CD4-positive, alpha-beta T cell (primary cell): Measurements from ENCODE around the gene MOXD1. TPM values are rescaled to one million over a fixed set of nuclear protein-coding genes. Genes with fewer than 3 reads are reported as not detected.

ENCODE experiments used
- ATAC-seq: fragments of 200-7000 bp; cut with Tn5 transposase; one replicate; pipeline ENCODE4 v1.10.0; 2022; ENCODE audit warnings: mild to moderate bottlenecking; ENCODE audit not compliant: poor library complexity
- CTCF ChIA-PET: fragments of 350-600 bp; sonication (Branson Sonifier 250); formaldehyde crosslinking; loops from one replicate; lab custom pipeline; 2021; ENCODE audit warnings: antibody characterized with exemption, inconsistent platforms; lab: Charles Lee
- POLR2A ChIA-PET: fragments of 350-600 bp; sonication (Branson Sonifier 250); formaldehyde crosslinking; loops from one replicate; lab custom pipeline; 2021; ENCODE audit warnings: antibody characterized with exemption, inconsistent platforms; lab: Charles Lee
- DNase-seq, 14 experiments: peaks; one replicate each; pipeline ENCODE4 v3.0.0-alpha.2; 2013 to 2020; ENCODE audit warnings: mixed read lengths in 2 of 14
- H3K27ac ChIP-seq, 2 donors: one replicate each; pipeline versions ENCODE4 v1.5.1 to v1.7.0; 2013; ENCODE audit warnings: low read length in 2 of 2, low read depth in 1 of 2, mild to moderate bottlenecking in 1 of 2
- H3K27me3 ChIP-seq, 2 experiments: 1 replicate in 1 of 2; 2 replicates in 1 of 2; pipeline versions ENCODE4 v1.6.1 to v1.7.0; 2013; ENCODE audit warnings: low read length in 2 of 2, control low read depth in 1 of 2, mild to moderate bottlenecking in 1 of 2, moderate library complexity in 1 of 2; ENCODE audit not compliant: insufficient read depth in 2 of 2, control insufficient read depth in 1 of 2
- H3K36me3 ChIP-seq: one replicate; pipeline ENCODE4 v1.6.1; 2013; ENCODE audit warnings: low read length, control low read depth; ENCODE audit not compliant: insufficient read depth
- H3K4me1 ChIP-seq: one replicate; pipeline ENCODE4 v1.6.1; 2013; ENCODE audit warnings: low read length, control low read depth; ENCODE audit not compliant: insufficient read depth
- H3K4me3 ChIP-seq: one replicate; pipeline ENCODE4 v1.5.1; 2013; ENCODE audit warnings: mild to moderate bottlenecking, low read length, moderate library complexity
- H3K9me3 ChIP-seq, 2 experiments: 1 replicate in 1 of 2; 2 replicates in 1 of 2; pipeline versions ENCODE4 v1.6.1 to v1.7.0; 2013; ENCODE audit warnings: low read length in 2 of 2, mild to moderate bottlenecking in 2 of 2, control low read depth in 1 of 2, moderate library complexity in 1 of 2; ENCODE audit not compliant: control insufficient read depth in 1 of 2, insufficient read depth in 1 of 2
- H3K27ac Mint-ChIP-seq: one replicate; pipeline ENCODE4 v1.8.0; 2020; ENCODE audit warnings: mixed read lengths
- H3K27me3 Mint-ChIP-seq: one replicate; pipeline ENCODE4 v1.8.0; 2021; ENCODE audit warnings: mixed read lengths
- H3K36me3 Mint-ChIP-seq: one replicate; pipeline ENCODE4 v1.8.0; 2021; ENCODE audit warnings: low read depth, mixed read lengths
- H3K4me1 Mint-ChIP-seq: one replicate; pipeline ENCODE4 v1.8.0; 2021; ENCODE audit warnings: low read depth, mixed read lengths
- H3K4me3 Mint-ChIP-seq: one replicate; pipeline ENCODE4 v1.8.0; 2020; ENCODE audit warnings: mild to moderate bottlenecking, mixed read lengths
- H3K9me3 Mint-ChIP-seq: one replicate; pipeline ENCODE4 v1.8.0; 2020; ENCODE audit warnings: mixed read lengths
- CTCF ChIP-seq: fragments of 200-600 bp; IDR thresholded peaks from one replicate; pipeline ENCODE4 v1.8.0; 2022; ENCODE audit warnings: antibody characterized with exemption, mild to moderate bottlenecking
- intact Hi-C, 2 experiments: fragments of 100-400 bp; cut with DNase I in 1 of 2; cut with micrococcal nuclease in 1 of 2; formaldehyde crosslinking; loops; one replicate each; pipeline versions ENCODE4 v1.15.1 to v1.9.0; 2023 to 2025; cut with DNase I, micrococcal nuclease
- total RNA-seq, 174 experiments: library from RNA in 2 of 174; stranded (reverse) in 2 of 174; gene quantifications; one replicate each; pipeline ENCODE4 v1.2.3 and lab custom pipeline; 2021 to 2026

Gene MOXD1
- total RNA-seq, 2 experiments from 2014 or later = not detected

GRCh38 chr6:132341646-132342045 lies 59.6 kb downstream of the MOXD1 start:
- no peak for ATAC-seq
- Mint-ChIP-seq H3K4me3 (no peak overlapping the region), H3K9me3 (no peaks in the 10 kb centered on the region), H3K4me1 (no peaks in the 10 kb centered on the region), H3K27me3 (peaks cover 22% of the 10 kb centered on the region), H3K36me3 (no peaks in the 10 kb centered on the region), H3K27ac (no peak overlapping the region)
- intact Hi-C loops = no loop called here
- CTCF ChIA-PET = no interaction called here
- POLR2A ChIA-PET = no interaction called here
- Histone ChIP-seq H3K36me3 (no peaks in the 10 kb centered on the region), H3K27ac (no peak overlapping the region), H3K27me3 (no peaks in the 10 kb centered on the region), H3K4me1 (no peaks in the 10 kb centered on the region), H3K9me3 (peaks cover 0 to 4% of the 10 kb centered on the region in 2 experiments), H3K4me3 (no peak overlapping the region)
- no peak for DNase-seq
- no peak for TF ChIP-seq CTCF

- CTCF ChIA-PET = no interaction called here
- no peak for ATAC-seq
- Histone ChIP-seq H3K4me1 (no peaks in the 10 kb centered on the region), H3K27me3 (peaks cover 0 to 2% of the 10 kb centered on the region in 2 experiments), H3K9me3 (no peaks in the 10 kb centered on the region), H3K36me3 (no peaks in the 10 kb centered on the region), H3K4me3 (no peak overlapping the region), H3K27ac (no peak overlapping the region)
- Mint-ChIP-seq H3K36me3 (no peaks in the 10 kb centered on the region), H3K4me3 (no peak overlapping the region), H3K27me3 (peaks cover 22% of the 10 kb centered on the region), H3K27ac (no peak overlapping the region), H3K4me1 (no peaks in the 10 kb centered on the region), H3K9me3 (no peaks in the 10 kb centered on the region)
- intact Hi-C loops = no loop called here
- no peak for TF ChIP-seq CTCF
- no peak for DNase-seq
- POLR2A ChIA-PET = no interaction called here
Observed at GRCh38 chr6:132334521-132334885, 66.8 kb downstream of the MOXD1 start.

GRCh38 chr6:132333639-132334520 lies 67.4 kb downstream of the MOXD1 start:
- no peak overlapping the region for H3K4me3 Mint-ChIP-seq
- no peaks in the 10 kb centered on the region for H3K9me3 Mint-ChIP-seq
- ATAC-seq = no peak
- H3K27ac Mint-ChIP-seq = no peak overlapping the region
- H3K4me1 Mint-ChIP-seq = no peaks in the 10 kb centered on the region
- H3K27me3 ChIP-seq = peaks cover 0 to 2% of the 10 kb centered on the region in 2 experiments
- no peak overlapping the region for H3K27ac ChIP-seq
- ChIA-PET CTCF (no interaction called here), POLR2A (no interaction called here)
- H3K4me1 ChIP-seq = no peaks in the 10 kb centered on the region
- intact Hi-C loops = no loop called here
- no peaks in the 10 kb centered on the region for H3K36me3 ChIP-seq
- no peak overlapping the region for H3K4me3 ChIP-seq
- no peak for TF ChIP-seq CTCF
- DNase-seq = no peak
- H3K36me3 Mint-ChIP-seq = no peaks in the 10 kb centered on the region
- H3K9me3 ChIP-seq = no peaks in the 10 kb centered on the region
- peaks cover 22% of the 10 kb centered on the region for H3K27me3 Mint-ChIP-seq
